ENCODE data around the gene ITPRID1.

The ITPRID1 gene

DNA sequence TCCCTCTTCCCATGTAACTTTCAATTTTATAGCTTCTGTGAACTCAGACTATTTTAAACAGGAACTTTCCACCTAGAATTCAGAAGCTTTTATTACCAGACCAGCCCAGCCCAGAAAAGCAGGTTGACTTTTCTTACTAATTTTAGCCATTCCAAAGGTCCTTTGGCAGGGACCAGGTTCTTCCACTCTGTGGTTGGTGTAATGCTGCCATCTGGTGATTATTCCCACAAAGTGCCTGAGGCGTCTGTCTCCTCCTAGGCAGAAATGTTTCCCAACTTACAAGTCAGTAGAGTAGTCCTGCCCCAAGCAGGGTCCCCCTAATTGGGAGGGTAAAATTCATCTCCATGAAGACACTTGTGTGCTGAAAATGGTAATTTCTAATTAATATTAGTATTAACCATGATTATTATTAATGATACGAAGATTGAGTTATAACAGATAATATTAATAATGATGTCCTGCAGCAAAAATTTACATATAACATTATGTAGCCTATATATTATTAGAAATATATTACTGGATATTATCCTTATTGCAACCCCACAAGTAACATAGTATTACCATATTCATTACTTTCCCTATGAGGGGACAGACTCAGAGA lies 120.1 kb downstream of the ITPRID1 start:
- DNase-seq (ENCODE audit: low read depth in 2 of 2): peak; percentile 8 to 13

DNA sequence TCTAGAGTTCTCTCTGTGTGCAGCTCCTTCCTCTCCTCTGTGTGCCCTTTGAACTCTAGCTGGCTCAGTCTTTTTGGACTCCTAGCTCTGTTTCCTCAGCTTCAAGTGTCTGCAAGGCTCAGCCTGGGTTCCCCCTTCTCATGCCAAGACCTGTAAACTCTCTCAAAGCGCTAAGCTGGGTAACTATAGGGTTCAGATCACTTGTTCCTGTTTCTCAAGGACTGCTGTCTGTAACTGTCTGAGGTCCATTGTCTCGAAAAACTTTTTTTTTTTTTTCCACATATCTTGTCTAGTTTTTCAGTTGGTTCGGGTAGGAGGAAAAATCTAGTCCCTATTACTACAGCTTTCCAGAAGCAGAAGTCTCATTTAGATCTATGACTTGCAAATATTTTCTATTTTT lies 126.5 kb downstream of the ITPRID1 start:
- no peak for DNase-seq (ENCODE audit: low read depth in 2 of 2)

- DNase-seq (ENCODE audit: low read depth in 2 of 2): no peak
Measured at GRCh38 chr7:31642681-31643115, 128.8 kb downstream of the ITPRID1 start.

- no peak for DNase-seq (ENCODE audit: low read depth in 2 of 2)
Measured at GRCh38 chr7:31646942-31647341, 133.1 kb downstream of the ITPRID1 start.

- DNase-seq (ENCODE audit: low read depth in 2 of 2): no peak
Measured at GRCh38 chr7:31647511-31647910, 133.6 kb downstream of the ITPRID1 start.

- no peak for DNase-seq (ENCODE audit: low read depth in 2 of 2)
Measured at GRCh38 chr7:31648288-31648687, 134.4 kb downstream of the ITPRID1 start.

- DNase-seq (ENCODE audit: low read depth in 2 of 2): no peak
Measured at GRCh38 chr7:31648880-31649279, 135.0 kb downstream of the ITPRID1 start.

DNA sequence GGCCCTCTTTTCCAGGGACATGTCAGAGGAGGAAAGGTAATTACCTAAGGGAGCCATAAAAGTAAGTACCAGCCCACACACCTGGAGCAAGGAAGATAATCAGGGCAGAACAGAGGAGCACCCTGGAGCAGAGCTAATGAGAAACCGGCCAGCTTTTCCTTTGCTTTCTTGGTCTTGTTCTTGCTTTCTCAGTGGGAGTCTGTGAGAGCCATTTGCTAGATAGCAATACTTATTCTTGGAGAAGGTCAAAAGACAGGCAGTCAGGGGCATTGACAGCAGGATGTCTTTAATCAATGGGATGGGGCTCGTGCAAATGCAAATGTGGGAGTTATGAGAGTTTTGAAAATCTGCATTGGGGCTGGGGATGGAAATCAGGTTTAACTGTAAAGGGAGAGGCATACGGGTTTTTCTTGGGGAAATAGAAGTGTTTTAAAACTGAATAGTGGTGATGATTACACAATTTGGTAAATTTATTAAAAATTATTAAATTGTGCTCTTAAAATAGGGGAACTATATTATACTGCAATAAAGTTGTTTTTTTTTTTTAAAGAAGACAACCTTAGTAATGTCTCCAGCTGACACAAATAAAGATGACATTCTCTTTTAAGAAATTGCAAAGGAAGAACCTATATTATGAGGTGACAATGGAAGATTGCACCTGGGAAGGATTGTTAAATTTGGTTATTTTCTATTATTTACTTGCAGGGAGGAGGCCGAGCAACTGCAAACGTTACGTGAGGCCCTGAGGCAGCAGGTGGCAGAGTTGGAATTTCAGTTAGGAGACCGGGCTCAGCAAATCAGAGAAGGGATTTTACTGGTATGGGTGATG lies 137.6 kb downstream of the ITPRID1 start:
- DNase-seq (ENCODE audit: low read depth in 2 of 2): no peak

DNA sequence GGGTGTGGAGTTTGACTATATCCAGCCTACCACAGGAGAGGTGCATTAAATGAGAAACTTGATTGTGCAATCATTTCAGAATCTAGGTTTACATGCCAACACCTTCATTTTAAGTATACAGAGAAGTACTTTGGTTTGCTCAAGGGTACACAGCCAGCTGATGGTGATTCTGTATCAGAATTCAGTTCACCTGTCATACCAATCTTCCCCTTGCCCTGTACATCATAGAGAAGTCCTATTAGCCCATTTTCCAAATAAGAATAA lies 138.1 kb downstream of the ITPRID1 start:
- no peak for DNase-seq (ENCODE audit: low read depth in 2 of 2)

GRCh38 chr7:31663072-31663471 lies 149.2 kb downstream of the ITPRID1 start:
- no peak for DNase-seq (ENCODE audit: low read depth in 2 of 2)

DNA sequence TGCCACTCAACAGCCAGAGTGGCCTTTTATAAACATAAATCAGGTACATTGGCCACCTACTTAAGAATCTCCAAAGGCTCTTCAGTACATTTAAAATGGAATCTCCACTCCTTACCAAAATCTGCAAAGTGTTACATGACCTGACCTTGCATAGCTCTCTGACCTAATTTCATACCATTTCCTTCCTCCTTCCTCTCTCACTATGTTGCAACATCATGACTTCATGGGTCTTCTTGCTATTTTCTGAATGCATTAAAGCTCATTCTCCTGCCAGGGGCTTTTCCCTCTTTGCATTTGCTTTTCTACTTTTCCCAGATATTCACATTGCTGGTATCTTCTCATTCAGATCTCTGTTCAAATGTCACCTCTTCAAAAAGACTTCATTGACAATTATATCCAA lies 151.0 kb downstream of the ITPRID1 start:
- no peak for DNase-seq (ENCODE audit: low read depth in 2 of 2)

DNA sequence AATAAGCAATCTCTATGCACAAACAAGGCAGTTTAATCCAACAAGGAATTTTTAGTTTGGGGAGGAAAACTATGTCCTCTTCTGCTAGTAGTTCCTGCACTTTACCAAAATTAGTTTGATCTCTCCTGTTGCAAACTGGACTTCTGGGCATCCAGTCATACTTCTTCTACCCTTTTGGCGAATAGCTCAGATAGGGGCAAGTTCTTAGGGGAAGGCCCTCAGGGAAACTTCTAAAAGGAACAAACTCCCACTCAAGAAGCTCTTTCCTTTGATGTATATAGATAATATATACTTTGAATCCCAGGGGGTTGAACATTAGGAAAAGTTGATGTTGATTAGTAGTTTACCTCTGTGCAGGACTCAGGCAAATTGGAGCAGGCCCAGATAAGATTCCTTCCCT lies 151.7 kb downstream of the ITPRID1 start:
- DNase-seq (ENCODE audit: low read depth in 2 of 2): no peak

GRCh38 chr7:31669461-31669860 lies 155.6 kb downstream of the ITPRID1 start:
- DNase-seq (ENCODE audit: low read depth in 2 of 2): no peak

DNA sequence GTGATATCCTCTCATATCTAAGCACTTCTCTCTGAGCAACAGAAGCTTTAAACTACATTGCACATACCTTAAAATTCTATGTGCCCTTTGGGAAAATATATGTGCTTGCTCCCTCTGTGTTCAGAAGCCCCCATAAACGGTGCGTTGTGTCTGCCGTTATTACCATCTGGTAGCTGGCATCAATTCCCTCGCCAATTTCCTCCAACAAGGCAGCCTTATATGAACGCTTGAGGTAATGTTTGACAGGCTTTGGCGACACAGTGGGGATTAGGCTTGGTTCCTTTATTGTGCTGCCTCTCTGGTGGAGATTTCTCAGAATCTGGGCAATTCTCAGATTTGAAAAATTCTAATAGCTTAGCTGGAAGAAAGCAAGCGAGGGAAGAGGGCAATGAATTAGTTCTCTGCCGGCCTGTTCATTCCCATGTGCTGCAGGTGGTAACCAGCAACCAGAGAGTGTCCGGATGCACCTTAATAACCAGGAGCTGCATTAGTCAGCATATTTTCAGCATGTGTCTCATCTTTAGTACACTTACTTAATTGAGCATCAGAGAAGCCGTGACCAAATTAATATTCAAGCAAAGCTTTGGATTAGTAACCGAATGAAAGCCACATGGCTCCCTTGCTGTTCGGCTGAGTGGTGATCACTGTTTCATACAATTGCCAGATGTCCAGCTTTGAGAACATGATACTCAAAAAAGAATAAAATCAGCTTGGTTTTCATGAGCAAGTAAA lies 165.8 kb downstream of the ITPRID1 start:
- DNase-seq (ENCODE audit: low read depth in 2 of 2): no peak

GRCh38 chr7:31683445-31684225 lies 169.7 kb downstream of the ITPRID1 start:
- DNase-seq (ENCODE audit: low read depth in 2 of 2): no peak

- DNase-seq (ENCODE audit: low read depth in 2 of 2): no peak
Measured at GRCh38 chr7:31687024-31687748, 173.3 kb downstream of the ITPRID1 start, which contains the start of gene PPP1R17. PPP1R17 (plus strand) TSS chr7:31687215; CDS start chr7:31692442, 5,227 bp downstream.

DNA sequence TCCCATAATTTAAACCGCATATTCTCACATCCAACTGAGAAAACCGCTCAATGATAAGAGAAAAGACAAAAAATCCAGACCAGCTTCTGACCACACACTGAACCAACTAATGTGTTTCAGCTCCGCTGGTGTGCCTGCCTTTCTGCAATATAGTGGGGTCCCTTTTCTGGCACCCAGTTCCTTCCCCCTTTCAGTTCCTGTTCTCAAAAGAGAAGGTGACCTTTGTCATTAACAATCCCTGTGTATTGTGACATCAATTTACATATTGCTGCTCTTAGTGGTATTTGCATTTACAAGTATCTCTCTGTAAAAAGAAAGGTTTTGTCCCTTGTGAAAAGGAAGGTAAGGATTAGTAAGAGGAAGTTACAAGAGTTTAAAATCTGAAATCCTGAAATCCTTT lies 174.5 kb downstream of the ITPRID1 start:
- DNase-seq (ENCODE audit: low read depth in 2 of 2): no peak

DNA sequence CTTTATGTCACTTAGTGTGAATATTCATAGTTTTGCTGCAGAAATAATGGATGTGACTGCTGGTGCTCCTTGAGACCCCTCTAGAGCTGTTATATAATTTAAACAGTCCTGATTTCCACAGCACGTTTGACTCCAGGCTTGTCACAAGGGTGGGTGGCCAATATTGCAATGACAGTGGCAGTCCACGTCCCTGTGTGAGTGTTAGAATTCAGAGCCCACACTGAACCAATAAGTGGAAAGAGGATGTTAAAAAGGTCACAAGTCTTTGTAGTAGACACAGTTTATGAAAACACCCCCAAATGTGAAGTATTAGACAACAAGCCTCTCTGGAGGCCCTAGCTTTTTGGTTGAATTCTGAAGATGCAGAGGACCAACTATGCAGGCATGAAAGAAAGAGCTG lies 175.1 kb downstream of the ITPRID1 start:
- no peak for DNase-seq (ENCODE audit: low read depth in 2 of 2)

- DNase-seq (ENCODE audit: low read depth in 2 of 2): no peak
Measured at GRCh38 chr7:31690935-31691334, 177.0 kb downstream of the ITPRID1 start.

- DNase-seq (ENCODE audit: low read depth in 2 of 2): no peak
Measured at GRCh38 chr7:31692451-31692850, 178.6 kb downstream of the ITPRID1 start.

DNA sequence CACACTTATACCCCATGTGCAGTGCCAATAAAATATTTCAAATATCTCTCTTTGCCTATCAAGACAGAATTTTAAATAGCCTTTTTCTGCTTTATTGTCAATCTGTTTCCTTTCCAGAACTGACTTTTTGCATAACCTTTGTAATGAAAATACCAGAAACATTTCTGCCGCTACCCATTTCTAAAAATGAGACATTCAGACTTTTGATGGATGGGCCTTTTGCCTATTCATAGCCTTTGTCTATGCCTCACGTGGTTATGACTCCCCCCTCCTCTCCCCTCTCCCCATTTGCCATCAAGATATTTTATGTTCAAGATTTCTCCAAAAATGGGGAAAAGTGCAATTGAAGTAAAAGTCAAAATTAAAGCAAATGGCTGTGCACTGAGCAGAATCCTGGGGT lies 179.0 kb downstream of the ITPRID1 start:
- no peak for DNase-seq (ENCODE audit: low read depth in 2 of 2)
